ENCODE results near the gene SH2D7. TPM values are rescaled to one million over a fixed set of nuclear protein-coding genes. Genes with fewer than 3 reads are reported as not detected.
A peak's percentile ranks its signal among the peaks of the same experiment; 100 is the strongest.

Gene SH2D7
- total RNA-seq, 1 experiment from 2014 or later: 0.36 TPM

GRCh38 chr15:78098131-78098755 is 5.9 kb downstream of the SH2D7 start:
- Histone ChIP-seq H3K27me3 (no peaks in the 10 kb centered on the region), H3K4me1 (peaks cover 15% of the 10 kb centered on the region), H3K36me3 (no peaks in the 10 kb centered on the region), H3K27ac (no peak overlapping the region), H3K9me3 (replicated peaks) (no peaks in the 10 kb centered on the region), H3K4me3 (no peak overlapping the region)
- DNase-seq: no peak

- no peak for DNase-seq
- no peaks in the 10 kb centered on the region for H3K9me3 ChIP-seq (replicated peaks)
- H3K4me1 ChIP-seq: peaks cover 24% of the 10 kb centered on the region
- no peak overlapping the region for H3K4me3 ChIP-seq
- no peak overlapping the region for H3K27ac ChIP-seq
- H3K36me3 ChIP-seq: no peaks in the 10 kb centered on the region
- H3K27me3 ChIP-seq: no peaks in the 10 kb centered on the region
Observed at GRCh38 chr15:78100886-78101285, 8.5 kb downstream of the SH2D7 start.

GRCh38 chr15:78101423-78102105 is 9.2 kb downstream of the SH2D7 start:
- H3K36me3 ChIP-seq: no peaks in the 10 kb centered on the region
- DNase-seq: no peak
- peaks cover 28% of the 10 kb centered on the region for H3K4me1 ChIP-seq
- no peaks in the 10 kb centered on the region for H3K27me3 ChIP-seq
- H3K9me3 ChIP-seq (replicated peaks): no peaks in the 10 kb centered on the region
- no peak overlapping the region for H3K4me3 ChIP-seq
- no peak overlapping the region for H3K27ac ChIP-seq

GRCh38 chr15:78102211-78102610 is 9.8 kb downstream of the SH2D7 start:
- Histone ChIP-seq H3K4me1 (peaks cover 28% of the 10 kb centered on the region), H3K9me3 (replicated peaks) (no peaks in the 10 kb centered on the region), H3K27ac (no peak overlapping the region), H3K27me3 (no peaks in the 10 kb centered on the region), H3K4me3 (no peak overlapping the region), H3K36me3 (no peaks in the 10 kb centered on the region)
- no peak for DNase-seq

GRCh38 chr15:78102741-78103140 is 10.4 kb downstream of the SH2D7 start:
- H3K9me3 ChIP-seq (replicated peaks): no peaks in the 10 kb centered on the region
- H3K27ac ChIP-seq: no peak overlapping the region
- no peaks in the 10 kb centered on the region for H3K36me3 ChIP-seq
- no peak overlapping the region for H3K4me3 ChIP-seq
- H3K27me3 ChIP-seq: no peaks in the 10 kb centered on the region
- H3K4me1 ChIP-seq: peaks cover 28% of the 10 kb centered on the region
- peak in 1 of 2 experiments; percentile 28 for DNase-seq

GRCh38 chr15:78103406-78104118 is 11.2 kb downstream of the SH2D7 start:
- no peak overlapping the region for H3K4me3 ChIP-seq
- DNase-seq: peak in 1 of 2 experiments; percentile 70
- peak overlapping the region; percentile 9; the same call in 1 of the 2 replicates for H3K27ac ChIP-seq
- no peaks in the 10 kb centered on the region for H3K36me3 ChIP-seq
- H3K4me1 ChIP-seq: peaks cover 33% of the 10 kb centered on the region
- H3K27me3 ChIP-seq: no peaks in the 10 kb centered on the region
- no peaks in the 10 kb centered on the region for H3K9me3 ChIP-seq (replicated peaks)

GRCh38 chr15:78104119-78104479 is 11.7 kb downstream of the SH2D7 start:
- no peaks in the 10 kb centered on the region for H3K36me3 ChIP-seq
- no peak overlapping the region for H3K4me3 ChIP-seq
- H3K9me3 ChIP-seq (replicated peaks): no peaks in the 10 kb centered on the region
- peak in 1 of 2 experiments; percentile 47 for DNase-seq
- no peaks in the 10 kb centered on the region for H3K27me3 ChIP-seq
- H3K4me1 ChIP-seq: peaks cover 33% of the 10 kb centered on the region
- peak overlapping the region; percentile 9; the same call in 1 of the 2 replicates for H3K27ac ChIP-seq

GRCh38 chr15:78104566-78105475 is 12.5 kb downstream of the SH2D7 start:
- DNase-seq: no peak
- no peaks in the 10 kb centered on the region for H3K27me3 ChIP-seq
- no peak overlapping the region for H3K4me3 ChIP-seq
- H3K36me3 ChIP-seq: no peaks in the 10 kb centered on the region
- peaks cover 33% of the 10 kb centered on the region for H3K4me1 ChIP-seq
- no peaks in the 10 kb centered on the region for H3K9me3 ChIP-seq (replicated peaks)
- peak overlapping the region; percentile 9; the same call in 1 of the 2 replicates for H3K27ac ChIP-seq

GRCh38 chr15:78105476-78106241 is 13.3 kb downstream of the SH2D7 start:
- Histone ChIP-seq H3K27me3 (no peaks in the 10 kb centered on the region), H3K36me3 (no peaks in the 10 kb centered on the region), H3K4me3 (no peak overlapping the region), H3K4me1 (peaks cover 33% of the 10 kb centered on the region), H3K9me3 (replicated peaks) (no peaks in the 10 kb centered on the region), H3K27ac (no peak overlapping the region)
- no peak for DNase-seq

GRCh38 chr15:78107471-78107870 is 15.1 kb downstream of the SH2D7 start:
- DNase-seq: no peak
- Histone ChIP-seq H3K36me3 (no peaks in the 10 kb centered on the region), H3K4me1 (peaks cover 33% of the 10 kb centered on the region), H3K27ac (no peak overlapping the region), H3K27me3 (no peaks in the 10 kb centered on the region), H3K9me3 (replicated peaks) (no peaks in the 10 kb centered on the region), H3K4me3 (no peak overlapping the region)

GRCh38 chr15:78108300-78109084 is 16.1 kb downstream of the SH2D7 start:
- DNase-seq: peak; percentile 90 to 95
- no peaks in the 10 kb centered on the region for H3K9me3 ChIP-seq (replicated peaks)
- no peak overlapping the region for H3K4me3 ChIP-seq
- peaks cover 28% of the 10 kb centered on the region for H3K4me1 ChIP-seq
- no peak overlapping the region for H3K27ac ChIP-seq
- H3K36me3 ChIP-seq: no peaks in the 10 kb centered on the region
- H3K27me3 ChIP-seq: no peaks in the 10 kb centered on the region

- DNase-seq: no peak
- peaks cover 21% of the 10 kb centered on the region for H3K4me1 ChIP-seq
- no peaks in the 10 kb centered on the region for H3K9me3 ChIP-seq (replicated peaks)
- H3K27me3 ChIP-seq: no peaks in the 10 kb centered on the region
- no peak overlapping the region for H3K27ac ChIP-seq
- H3K4me3 ChIP-seq: no peak overlapping the region
- H3K36me3 ChIP-seq: no peaks in the 10 kb centered on the region
Observed at GRCh38 chr15:78109156-78109555, 16.8 kb downstream of the SH2D7 start.

- Histone ChIP-seq H3K27ac (no peak overlapping the region), H3K36me3 (no peaks in the 10 kb centered on the region), H3K4me1 (peaks cover 14% of the 10 kb centered on the region), H3K4me3 (no peak overlapping the region), H3K9me3 (replicated peaks) (no peaks in the 10 kb centered on the region), H3K27me3 (no peaks in the 10 kb centered on the region)
- DNase-seq: no peak
Observed at GRCh38 chr15:78110096-78110495, 17.7 kb downstream of the SH2D7 start.

All from SJCRH30 (cell line).